GM18909 (cell line): Measurements from ENCODE around the gene RAB3IP.
A peak's percentile ranks its signal among the peaks of the same experiment; 100 is the strongest.
"Not testable (repeated sequence)": the region's sequence is repeated elsewhere in the genome, so short reads cannot be mapped to it uniquely, and the experiment has no call there.

Experiments used
- ATAC-seq: cut with Tn5 transposase; IDR thresholded peaks from one replicate; pipeline ENCODE4 v1.9.1; 2021; ENCODE audit warnings: mild to moderate bottlenecking; ENCODE audit not compliant: unreplicated experiment, poor library complexity

Gene RAB3IP

DNA sequence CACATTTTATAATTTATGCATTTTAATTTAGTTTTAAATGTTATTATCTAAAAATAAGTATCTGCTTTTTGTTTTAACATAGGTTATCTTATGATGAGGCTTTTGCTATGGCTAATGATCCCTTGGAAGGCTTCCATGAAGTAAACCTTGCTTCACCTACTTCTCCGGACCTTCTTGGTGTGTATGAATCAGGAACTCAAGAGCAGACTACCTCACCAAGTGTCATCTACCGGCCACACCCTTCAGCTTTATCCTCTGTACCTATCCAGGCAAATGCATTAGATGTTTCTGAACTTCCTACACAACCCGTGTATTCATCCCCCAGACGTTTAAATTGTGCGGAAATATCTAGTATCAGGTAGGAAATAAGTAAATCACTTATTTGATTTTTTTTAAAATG, 16.6 kb downstream of the RAB3IP start:
- ATAC-seq = no peak

DNA sequence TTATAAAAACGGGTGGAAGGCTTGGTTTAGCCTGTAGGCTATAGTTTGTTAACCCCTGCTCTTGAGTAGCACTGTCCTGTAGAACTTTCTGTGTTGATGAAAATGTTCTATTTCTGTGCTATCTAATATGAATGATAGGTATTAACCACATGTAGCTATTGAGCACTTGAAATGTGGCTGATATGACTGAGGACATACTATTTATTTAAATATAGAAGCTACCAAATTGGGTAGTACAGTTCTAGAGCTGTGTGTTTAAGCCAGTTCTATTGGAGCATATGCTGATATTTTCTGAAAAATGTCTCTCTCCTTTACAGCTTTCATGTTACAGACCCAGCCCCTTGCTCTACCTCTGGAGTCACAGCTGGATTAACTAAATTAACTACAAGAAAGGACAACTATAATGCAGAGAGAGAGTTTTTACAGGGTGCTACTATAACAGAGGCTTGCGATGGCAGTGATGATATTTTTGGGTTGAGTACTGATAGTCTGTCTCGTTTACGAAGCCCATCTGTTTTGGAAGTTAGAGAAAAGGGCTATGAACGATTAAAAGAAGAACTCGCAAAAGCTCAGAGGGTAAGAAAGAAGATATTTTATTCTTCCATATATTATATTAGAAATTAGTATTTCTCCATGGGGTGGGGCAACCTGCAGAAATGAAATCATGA, 17.6 kb downstream of the RAB3IP start:
- ATAC-seq = no peak

DNA sequence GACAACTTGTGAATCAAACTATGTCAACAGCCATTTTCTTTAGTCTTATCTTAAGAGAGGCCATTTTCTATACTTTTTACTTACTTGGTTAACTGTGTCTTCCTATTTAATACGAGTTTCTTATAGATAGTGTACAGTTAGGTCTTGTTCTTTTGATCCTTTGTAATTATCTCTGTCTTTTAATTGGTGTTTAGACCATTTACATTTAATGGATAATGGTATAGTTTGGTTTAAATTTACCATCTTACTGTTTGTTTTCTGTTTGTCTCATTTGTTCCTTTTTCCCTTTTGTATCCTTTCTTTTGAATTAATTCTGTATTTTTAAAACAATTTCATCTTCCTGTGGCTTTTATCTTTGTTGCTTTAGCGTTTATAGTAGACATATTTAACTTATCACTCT, 19.4 kb downstream of the RAB3IP start:
- ATAC-seq = no peak

DNA sequence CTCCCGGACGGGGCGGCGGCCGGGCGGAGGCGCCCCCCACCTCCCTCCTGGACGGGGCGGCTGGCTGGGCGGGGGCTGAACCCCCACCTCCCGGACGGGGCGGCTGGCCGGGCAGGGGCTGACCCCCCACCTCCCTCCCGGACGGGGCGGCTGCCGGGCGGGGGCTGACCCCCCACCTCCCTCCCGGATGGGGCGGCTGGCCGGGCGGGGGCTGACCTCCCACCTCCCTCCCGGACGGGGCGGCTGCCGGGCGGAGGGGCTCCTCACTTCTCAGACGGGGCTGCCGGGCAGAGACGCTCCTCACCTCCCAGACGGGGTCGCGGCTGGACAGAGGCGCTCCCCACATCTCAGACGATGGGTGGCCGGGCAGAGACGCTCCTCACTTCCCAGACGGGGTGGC, 20.9 kb downstream of the RAB3IP start:
- not testable (repeated sequence) for ATAC-seq

DNA sequence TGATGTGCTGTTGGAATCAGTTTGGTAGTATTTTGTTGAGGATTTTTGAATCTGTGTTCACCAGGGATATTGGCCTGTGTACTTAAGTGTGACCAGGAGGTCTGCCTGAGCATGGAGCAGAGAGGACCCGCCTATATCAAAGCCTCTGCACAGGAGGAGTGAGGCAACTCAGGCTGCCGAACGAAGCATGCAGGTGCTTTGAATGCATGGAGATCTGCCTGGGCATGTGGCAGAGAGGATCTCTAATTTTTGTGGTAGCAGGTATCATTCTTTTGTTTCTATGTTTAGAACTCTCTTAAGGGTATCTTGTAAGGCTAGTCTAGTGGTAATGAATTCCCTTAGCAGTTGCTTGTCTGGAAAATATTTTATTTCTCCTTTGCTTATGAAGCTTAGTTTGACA, 26.9 kb downstream of the RAB3IP start:
- no peak for ATAC-seq

DNA sequence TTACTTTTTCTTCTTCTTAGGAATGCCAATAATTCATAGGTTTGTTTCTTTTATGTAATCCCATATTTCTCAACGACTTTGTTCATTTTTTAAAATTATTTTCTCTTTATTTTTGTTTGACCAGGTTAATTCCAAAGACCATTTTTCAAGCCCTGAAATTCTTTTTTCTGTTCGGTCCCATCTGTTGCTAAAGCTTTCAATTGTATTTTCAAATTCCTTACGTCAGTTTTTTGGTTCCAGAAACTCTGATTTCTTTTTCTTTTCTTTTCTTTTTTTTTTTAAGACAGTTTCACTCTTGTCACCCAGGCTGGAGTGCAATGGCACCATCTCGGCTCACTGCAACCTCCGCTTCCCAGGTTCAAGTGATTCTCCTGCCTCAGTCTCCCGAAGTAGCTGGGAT, 27.6 kb downstream of the RAB3IP start:
- no peak for ATAC-seq

DNA sequence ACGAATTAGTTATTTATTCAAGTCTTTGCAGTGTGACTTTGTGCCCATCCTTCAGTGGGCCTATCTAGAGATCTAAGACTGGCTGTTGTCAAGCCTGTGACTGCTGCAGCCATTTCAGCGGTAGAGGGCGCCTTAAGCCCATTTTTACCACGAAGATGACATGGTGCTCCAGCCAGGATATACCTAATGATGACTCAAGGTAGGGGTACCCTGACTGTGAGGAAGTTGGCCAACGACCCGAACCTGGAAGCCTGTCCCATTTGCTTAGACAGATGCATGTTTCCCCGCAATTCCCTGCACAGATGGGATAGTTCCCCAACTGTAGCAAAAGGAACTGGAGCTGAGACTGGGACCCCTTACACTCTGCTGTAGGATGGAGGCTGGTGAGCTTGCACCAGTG, 41.3 kb downstream of the RAB3IP start:
- no peak for ATAC-seq

DNA sequence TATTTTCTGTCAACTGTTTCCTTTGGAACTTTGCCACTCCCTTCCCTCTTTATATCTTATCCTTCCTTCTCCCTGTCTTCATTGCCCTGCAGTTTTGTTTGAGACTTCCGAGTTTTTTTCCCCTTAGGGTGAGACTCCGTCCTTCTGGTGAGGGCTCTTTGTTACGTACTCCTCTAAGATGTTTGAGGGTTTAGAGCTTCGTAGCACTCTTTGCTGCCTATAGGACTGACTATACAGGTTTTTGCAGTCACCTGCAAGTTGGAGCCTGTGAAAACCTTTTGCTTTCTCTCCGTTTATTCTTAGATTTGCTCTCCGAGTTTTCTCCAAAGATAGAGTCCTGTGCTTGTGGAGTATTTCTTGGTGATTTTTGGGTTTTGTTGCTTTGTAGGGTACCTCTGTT, 44.7 kb downstream of the RAB3IP start:
- no peak for ATAC-seq

DNA sequence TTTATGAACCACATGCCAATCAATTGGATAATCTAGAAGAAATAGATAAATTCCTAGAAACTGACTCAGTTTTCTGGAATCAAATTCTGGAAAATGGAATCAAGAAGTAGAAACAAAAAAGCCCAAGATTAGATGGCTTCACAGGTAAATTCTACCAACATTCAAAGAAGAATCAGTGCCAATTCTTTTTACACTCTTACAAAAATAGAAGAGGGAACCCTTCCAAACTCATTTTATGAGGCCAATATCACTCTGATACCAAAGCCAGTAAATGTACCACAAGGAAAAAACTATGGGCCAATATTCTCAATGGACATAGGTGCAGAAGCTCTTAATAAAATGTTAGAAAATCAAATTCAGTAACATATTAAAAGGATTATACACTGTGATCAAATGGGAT, 50.7 kb downstream of the RAB3IP start:
- ATAC-seq = no peak

DNA sequence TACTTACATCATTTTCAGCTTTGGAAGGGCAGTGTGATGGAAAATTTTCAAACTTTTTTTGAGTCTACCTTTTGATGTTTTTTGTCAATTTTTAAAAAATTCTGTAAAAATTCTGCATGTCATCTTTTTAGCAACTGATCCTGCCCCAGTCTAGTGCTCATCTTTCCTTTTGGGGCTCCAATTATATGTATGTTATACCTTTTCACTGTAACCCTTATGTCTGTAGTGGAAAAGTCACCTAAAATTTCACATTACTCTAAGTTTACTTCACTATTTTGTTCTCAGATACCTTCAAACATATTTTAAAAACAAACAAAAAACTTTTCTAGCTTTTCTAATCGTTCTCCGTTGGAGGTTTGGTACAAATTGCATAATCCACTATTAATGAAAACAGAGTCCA, 53.9 kb downstream of the RAB3IP start:
- no peak for ATAC-seq

DNA sequence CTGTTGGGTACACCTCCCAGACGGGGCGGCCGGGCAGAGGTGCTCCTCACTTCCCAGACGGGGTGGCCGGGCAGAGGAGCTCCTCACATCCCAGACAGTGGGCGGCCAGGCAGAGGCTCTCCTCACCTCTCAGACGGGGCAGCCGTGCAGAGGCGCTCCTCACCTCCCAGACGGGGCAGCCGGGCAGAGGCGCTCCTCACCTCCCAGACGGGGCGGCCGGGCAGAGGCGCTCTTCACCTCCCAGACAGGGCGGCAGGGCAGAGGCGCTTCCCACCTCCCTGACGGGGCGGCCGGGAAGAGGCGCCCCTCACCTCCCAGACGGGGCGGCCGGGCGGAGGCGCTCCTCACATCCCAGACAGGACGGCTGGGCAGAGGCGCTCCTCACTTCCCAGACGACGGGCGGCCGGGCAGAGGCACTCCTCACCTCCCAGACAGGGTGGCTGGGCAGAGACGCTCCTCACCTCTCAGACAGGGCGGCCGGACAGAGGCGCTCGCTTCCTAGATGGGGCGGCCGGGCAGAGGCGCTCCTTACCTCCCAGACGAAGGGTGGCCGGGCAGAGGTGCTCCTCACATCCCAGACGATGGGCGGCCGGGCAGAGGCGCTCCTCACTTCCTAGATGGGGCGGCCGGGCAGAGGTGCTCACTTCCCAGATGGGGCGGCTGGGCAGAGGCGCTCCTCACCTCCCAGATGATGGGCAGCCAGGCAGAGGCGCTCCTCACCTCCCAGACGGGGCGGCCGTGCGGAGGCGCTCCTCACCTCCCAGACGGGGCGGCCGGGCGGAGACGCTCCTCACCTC, 68.6 kb downstream of the RAB3IP start:
- ATAC-seq = not testable (repeated sequence)

DNA sequence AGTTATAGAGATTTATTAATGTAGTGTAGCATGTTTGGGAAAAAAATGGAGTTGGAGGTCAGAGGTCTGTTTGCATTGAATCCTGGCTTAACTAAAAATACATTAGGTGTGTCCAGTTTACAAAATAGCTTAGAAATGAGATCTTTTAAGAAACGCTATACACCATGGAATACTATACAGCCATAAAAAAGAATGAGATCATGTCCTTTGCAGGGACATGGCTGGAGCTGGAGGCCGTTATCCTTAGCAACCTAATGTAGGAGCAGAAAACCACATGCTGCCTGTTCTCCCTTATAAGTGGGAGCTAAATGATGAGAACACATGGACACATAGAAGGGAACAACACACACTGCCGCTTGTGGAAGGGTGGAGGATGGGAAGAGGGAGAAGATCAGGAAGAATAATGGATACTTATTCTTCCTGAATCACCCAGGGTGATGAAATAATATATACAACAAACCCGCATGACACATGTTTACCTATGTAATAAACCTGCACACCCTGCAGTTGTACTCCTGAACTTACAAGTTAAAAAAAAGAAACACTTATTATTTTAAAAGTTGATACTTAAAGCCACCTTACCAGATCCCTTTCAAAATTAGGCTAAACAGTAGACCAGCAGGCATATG, 72.3 kb downstream of the RAB3IP start:
- ATAC-seq = no peak

DNA sequence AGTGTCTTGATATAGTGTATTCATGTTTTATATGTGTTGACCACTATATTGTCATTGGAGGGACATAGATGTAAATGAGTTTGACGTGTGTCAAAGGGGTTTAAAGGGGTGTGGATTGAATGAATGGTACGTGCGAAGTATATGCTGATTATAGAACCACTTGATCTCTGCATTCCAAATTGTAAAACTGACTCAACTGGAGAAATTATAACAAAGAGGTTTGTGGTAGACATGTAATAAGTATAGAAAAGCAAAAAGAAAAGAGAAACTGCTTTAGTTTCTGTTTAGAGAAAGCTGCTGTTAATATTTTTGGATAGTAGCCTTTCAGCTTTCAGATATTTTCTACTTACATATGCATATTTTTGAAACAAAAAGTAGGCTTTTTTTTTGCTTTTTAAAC, 77.4 kb downstream of the RAB3IP start:
- ATAC-seq = peak; percentile 69

DNA sequence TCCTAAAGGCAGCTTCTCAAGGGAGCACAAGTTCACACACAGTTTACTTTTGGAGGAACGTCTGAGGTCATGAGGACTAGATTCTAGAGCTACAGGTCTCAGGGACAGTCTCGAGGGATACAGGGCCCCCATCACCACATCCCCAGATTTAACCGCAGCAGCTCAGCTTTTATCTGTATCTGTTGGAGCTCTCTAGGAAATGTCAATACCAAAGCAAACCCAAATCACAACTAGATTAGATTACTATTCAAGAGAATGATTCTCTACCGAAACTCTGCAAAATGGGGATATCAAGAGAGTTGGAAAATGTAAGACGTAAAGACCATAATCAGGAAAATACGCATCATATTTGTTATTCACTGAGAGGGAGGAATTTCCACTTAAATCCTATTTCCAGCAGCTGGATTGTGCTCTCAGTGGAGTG, 82.4 kb downstream of the RAB3IP start:
- no peak for ATAC-seq

DNA sequence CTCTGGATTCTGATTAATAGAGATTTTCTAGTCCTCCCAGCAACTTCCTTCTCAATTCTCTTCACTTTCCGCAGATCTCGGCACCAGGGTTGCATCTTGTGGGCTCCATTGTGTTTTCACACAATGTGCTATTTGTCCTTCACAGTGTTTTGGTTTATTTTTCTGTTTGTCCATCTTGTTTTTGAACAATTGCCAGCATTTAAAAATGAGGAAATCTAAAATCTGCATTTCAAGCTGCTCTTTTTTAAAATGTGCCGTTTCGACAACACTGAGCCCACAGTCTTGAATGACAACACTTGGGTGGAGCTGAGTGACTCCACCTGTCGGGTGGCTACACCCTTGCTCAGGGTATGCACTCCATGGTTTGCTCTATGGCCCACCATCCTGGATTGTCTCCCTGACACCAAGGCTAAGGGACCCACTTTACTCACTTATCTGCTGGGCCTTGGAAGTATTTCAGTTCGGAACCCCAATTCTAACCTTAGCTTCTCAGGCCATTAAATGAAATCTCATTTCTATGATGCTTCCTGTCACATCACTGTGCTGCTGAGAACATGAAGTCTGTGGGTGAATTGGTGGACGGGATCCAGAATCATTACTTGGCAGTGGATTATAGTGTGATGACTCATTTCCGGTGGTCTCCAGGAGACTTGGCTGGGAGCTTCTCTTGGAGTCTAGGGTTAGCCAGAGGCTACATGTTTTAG, 82.9 kb downstream of the RAB3IP start:
- ATAC-seq = no peak

DNA sequence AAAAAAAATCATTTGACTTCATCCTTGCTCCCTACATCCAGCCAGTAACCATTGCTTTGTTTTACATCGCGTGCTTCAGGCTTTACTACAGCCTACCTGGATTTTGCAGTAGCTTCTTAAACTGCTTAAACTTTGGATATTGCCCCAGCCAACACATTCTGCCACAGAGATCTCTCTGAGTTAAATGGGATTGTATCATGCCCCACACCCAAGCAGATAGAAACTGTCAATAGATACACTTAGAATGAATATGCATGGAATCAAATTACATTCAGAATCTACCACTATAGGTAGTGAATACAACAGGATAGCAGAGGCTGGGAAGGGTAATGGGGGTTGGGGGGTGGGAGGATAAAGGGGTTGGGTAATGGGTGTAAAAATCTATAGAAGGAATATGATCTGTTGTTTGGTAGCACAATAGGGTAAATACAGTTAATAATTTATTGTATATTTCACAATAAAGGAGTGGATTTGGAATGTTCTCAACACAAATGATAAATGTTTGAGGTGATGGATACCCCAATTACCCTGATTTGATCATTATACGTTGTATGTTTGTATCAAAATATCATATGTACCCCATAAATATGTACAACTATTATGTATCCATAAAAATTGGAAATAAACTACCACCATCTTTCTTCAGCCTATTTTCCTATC, 83.7 kb downstream of the RAB3IP start:
- ATAC-seq = no peak

DNA sequence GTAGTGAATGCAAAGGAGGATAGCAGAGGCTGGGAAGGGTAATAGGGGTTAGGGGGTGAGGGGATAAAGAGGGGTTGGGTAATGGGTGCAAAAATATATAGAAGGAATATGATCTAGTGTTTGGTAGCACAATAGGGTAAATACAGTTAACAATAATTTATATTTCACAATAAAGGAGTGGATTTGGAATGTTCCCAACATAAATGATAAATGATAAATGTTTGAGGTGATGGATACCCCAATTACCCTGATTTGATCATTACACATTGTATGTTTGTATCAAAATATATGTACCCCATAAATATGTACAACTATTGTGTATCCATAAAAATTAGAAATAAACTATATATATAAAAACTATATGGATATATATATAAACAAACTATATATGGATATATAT, 85.4 kb downstream of the RAB3IP start:
- ATAC-seq = no peak

DNA sequence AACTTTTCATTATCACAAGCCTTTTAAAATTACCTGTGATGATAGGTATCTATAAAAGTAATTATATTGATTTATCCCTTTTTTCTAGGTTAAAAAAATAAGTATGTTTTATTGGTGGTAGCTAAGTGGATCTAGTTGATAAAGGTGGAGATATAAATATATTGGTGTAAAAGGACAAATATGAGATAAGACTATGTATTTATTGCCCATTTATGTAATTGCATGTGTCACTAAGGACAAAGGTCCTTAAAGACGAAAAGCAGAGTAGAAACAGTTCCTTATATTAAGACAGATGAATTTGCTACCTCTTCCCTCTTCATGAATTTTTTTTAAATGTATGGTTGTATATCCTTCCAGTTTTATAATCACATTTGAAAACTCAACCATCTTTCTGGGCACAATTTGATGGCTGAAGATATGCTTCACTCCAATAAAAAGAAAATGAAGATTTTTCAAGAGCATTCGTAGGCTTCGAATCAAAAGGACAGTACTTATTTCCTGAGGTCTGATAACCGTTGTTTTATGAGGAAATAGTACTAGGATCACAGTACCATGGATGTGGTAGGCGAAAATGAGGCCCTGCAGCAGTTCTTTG, 86.4 kb downstream of the RAB3IP start, which contains the start of gene MYRFL:
TSS of gene MYRFL (plus strand) at position 262 of the 595 bp plus-strand sequence. CDS start at position 553, 291 bp downstream.
- ATAC-seq = no peak

DNA sequence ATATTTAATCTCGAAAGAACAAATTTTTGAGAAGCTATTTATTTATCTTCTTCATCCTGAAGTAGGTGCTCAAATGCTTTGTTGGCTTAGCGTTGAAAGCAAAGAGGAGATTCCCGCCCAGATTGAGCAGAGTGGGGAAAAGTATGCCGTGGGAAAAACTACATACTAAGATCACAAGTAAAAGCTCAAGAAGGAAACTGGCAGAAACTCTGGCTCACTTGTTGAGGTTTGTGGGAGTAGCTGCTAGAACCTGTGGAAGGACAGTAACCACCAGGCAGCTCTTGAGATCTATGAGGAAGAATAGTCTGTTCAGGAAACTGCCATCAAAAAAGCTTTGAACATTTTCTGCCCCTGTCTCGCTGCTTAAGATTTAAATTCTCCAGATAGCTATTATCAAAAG, 90.2 kb downstream of the RAB3IP start:
- ATAC-seq = no peak

DNA sequence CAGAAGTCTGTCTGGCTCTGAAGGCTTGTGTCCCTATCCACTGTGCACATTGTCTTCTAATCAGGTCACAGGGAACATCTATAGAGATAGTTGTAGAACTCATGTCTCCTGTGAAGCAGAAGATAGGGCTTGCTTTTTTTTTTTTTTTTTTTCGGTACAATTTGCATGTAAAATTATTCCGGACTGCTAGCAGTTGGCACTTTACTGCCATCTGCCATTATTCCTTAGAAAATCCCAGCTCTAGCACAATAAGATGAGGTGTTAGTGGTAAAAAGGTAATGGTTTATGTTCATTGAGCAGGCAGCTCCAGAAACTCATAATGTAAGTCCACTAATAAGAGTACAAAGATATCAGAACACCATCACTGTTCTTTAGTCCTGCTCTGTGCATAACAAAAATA, 95.0 kb downstream of the RAB3IP start:
- ATAC-seq = no peak
